PC-9 (cell line): ENCODE measurements around the gene OR51T1. TPM values are rescaled to one million over a fixed set of nuclear protein-coding genes. Genes with fewer than 3 reads are reported as not detected.

Experiments
- BruUV-seq: library from RNA; stranded (reverse); fragments of 400-500 nt; replicated peaks from 2 replicates; lab custom pipeline; 2021; lab: Mats Ljungman, UMichigan
- CTCF ChIA-PET: fragments of 300-600 bp; sonication (Branson Sonifier 250); formaldehyde crosslinking; loops from one replicate; lab custom pipeline; 2022; ENCODE audit warnings: antibody characterized with exemption; lab: Charles Lee
- POLR2A ChIA-PET: fragments of 300-600 bp; sonication (Branson Sonifier 250); formaldehyde crosslinking; loops from one replicate; lab custom pipeline; 2022; ENCODE audit warnings: antibody characterized with exemption; ENCODE audit not compliant: unreplicated experiment; lab: Charles Lee
- DNase-seq, 2 experiments: peaks; one replicate each; pipeline versions ENCODE4 v3.0.0 to v3.0.0-alpha.2; 2015 to 2022; ENCODE audit warnings: mixed read lengths in 1 of 2
- H2AFZ ChIP-seq: fragments of 200-600 bp; sonication (generic); 2 replicates; pipeline ENCODE4 v1.8.1; 2017; ENCODE audit warnings: antibody characterized with exemption
- H3F3A ChIP-seq: fragments of 200-600 bp; sonication (generic); 2 replicates; pipeline ENCODE4 v1.8.1; 2017; ENCODE audit warnings: antibody characterized with exemption, mild to moderate bottlenecking, low read depth; ENCODE audit not compliant: insufficient read depth
- H3K27ac ChIP-seq: fragments of 200-600 bp; sonication (generic); 2 replicates; pipeline ENCODE4 v1.6.1; 2016; ENCODE audit warnings: mixed run types
- H3K27me3 ChIP-seq: fragments of 200-600 bp; sonication (generic); 2 replicates; pipeline ENCODE4 v1.6.1; 2016; ENCODE audit warnings: low read depth, mixed run types; ENCODE audit not compliant: insufficient read depth
- H3K36me3 ChIP-seq: fragments of 200-600 bp; sonication (generic); 2 replicates; pipeline ENCODE4 v1.6.1; 2016; ENCODE audit warnings: low read depth, mixed run types
- H3K4me1 ChIP-seq: fragments of 200-600 bp; sonication (generic); replicated peaks from 2 replicates; pipeline ENCODE4 v1.6.1; 2016; ENCODE audit warnings: mixed run types; ENCODE audit not compliant: insufficient read depth
- H3K4me2 ChIP-seq: fragments of 200-600 bp; sonication (generic); 2 replicates; pipeline ENCODE4 v1.6.1; 2017; ENCODE audit warnings: mixed run types
- H3K4me3 ChIP-seq: fragments of 200-600 bp; sonication (generic); 2 replicates; pipeline ENCODE4 v1.6.1; 2016; ENCODE audit warnings: mixed run types
- H3K79me2 ChIP-seq: fragments of 200-600 bp; sonication (generic); 2 replicates; pipeline ENCODE4 v1.6.1; 2017; ENCODE audit warnings: low read depth, mixed run types
- H3K9me2 ChIP-seq: fragments of 200-600 bp; sonication (generic); 2 replicates; pipeline ENCODE4 v1.8.1; 2017; ENCODE audit warnings: mild to moderate bottlenecking; ENCODE audit not compliant: insufficient read depth
- H3K9me3 ChIP-seq: fragments of 200-600 bp; sonication (generic); 2 replicates; pipeline ENCODE4 v1.8.1; 2016; ENCODE audit warnings: low read depth; ENCODE audit not compliant: insufficient read depth
- H4K20me1 ChIP-seq: fragments of 200-600 bp; sonication (generic); 2 replicates; pipeline ENCODE4 v1.8.1; 2017; ENCODE audit not compliant: insufficient read depth
- EZH2 ChIP-seq: fragments of 200-600 bp; sonication (generic); IDR thresholded peaks from 2 replicates; pipeline ENCODE4 v1.8.0; 2017; ENCODE audit warnings: antibody characterized with exemption, low read depth
- intact Hi-C: fragments of 100-400 bp; cut with micrococcal nuclease; formaldehyde crosslinking; loops from one replicate; pipeline ENCODE4 v1.10.0; 2022; ENCODE audit not compliant: unreplicated experiment
- total RNA-seq: library from RNA; stranded (reverse); gene quantifications from 2 replicates; pipeline ENCODE4 v1.2.3, GENCODE V29; 2021
- TF ChIP-seq, protein P1 (sequence below): fragments of 200-600 bp; sonication (generic); conservative IDR thresholded peaks from 2 replicates; pipeline ENCODE4 v1.6.1; 2017; ENCODE audit warnings: mixed run types, antibody characterized with exemption, mild to moderate bottlenecking, moderate library complexity

Gene OR51T1
- total RNA-seq, 1 experiment from 2014 or later, result not detected

DNA sequence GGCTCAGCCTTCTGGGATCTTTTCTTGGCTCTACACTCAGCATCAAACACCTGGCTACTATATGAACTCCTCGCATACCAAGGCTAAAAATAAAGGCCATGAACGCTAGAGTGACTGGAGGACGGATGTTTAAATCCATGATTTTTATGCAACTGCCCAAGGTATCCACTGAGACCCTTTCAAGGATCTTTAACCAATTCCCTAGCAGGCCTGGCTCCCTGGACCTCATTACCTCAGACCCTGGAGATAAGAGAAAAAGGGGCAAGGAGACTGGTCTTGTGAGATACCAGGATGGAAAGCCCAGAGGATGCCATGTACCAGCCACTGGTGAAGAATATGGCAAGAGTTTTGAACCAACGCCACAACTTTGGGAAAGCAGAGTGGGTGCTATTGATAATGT lies 37.5 kb downstream of the OR51T1 start, which contains the start of gene OR51G2:
Gene OR51G2 (minus strand): TSS at position 101 of the 400 bp plus-strand sequence. CDS start 3,687 bp downstream, outside the sequence.
- no peaks in the 10 kb centered on the region for H3K36me3 ChIP-seq
- no peak within 1 kb of the TSS for H2AFZ ChIP-seq
- DNase-seq, result no peak
- CTCF ChIA-PET, result no interaction called here
- no peaks in the 10 kb centered on the region for H3K4me1 ChIP-seq
- no peak within 1 kb of the TSS for H3K27ac ChIP-seq
- H4K20me1 ChIP-seq, result no peaks in the 10 kb centered on the region
- H3K9me2 ChIP-seq, result no peaks in the 10 kb centered on the region
- no peak for TF ChIP-seq EZH2
- TF ChIP-seq, protein P1, sequence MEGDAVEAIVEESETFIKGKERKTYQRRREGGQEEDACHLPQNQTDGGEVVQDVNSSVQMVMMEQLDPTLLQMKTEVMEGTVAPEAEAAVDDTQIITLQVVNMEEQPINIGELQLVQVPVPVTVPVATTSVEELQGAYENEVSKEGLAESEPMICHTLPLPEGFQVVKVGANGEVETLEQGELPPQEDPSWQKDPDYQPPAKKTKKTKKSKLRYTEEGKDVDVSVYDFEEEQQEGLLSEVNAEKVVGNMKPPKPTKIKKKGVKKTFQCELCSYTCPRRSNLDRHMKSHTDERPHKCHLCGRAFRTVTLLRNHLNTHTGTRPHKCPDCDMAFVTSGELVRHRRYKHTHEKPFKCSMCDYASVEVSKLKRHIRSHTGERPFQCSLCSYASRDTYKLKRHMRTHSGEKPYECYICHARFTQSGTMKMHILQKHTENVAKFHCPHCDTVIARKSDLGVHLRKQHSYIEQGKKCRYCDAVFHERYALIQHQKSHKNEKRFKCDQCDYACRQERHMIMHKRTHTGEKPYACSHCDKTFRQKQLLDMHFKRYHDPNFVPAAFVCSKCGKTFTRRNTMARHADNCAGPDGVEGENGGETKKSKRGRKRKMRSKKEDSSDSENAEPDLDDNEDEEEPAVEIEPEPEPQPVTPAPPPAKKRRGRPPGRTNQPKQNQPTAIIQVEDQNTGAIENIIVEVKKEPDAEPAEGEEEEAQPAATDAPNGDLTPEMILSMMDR, result no peak
- no peaks in the 10 kb centered on the region for H3K27me3 ChIP-seq
- intact Hi-C loops, result no loop called here
- H3K4me3 ChIP-seq, result no peak within 1 kb of the TSS
- BruUV-seq, result no TSS peak
- no peak within 1 kb of the TSS for H3K4me2 ChIP-seq
- H3K79me2 ChIP-seq, result no peaks in the 10 kb centered on the region
- POLR2A ChIA-PET, result no interaction called here
- no peaks in the 10 kb centered on the region for H3F3A ChIP-seq
- H3K9me3 ChIP-seq, result no peaks in the 10 kb centered on the region

DNA sequence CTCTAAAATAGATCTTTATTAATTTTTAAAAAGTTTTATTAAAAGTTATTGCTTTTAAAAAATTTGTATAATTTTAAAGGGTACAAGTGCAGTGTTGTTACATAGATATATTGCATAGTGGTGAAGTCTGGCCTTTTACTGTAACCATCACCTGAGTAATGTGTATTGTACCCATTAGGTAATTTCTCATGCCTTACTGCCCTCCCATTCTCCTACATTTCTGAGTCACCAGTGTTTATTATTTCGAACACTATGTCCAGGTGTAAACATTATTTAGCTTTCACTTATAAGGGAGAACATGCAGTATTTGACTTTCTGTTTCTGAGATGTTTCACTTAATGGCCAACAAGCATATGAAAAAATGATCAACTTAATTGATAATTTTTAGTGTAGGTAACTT lies 40.1 kb downstream of the OR51T1 start:
- H3K27me3 ChIP-seq, result no peaks in the 10 kb centered on the region
- ChIA-PET POLR2A (no interaction called here), CTCF (no interaction called here)
- H3K9me2 ChIP-seq, result no peaks in the 10 kb centered on the region
- H3K4me2 ChIP-seq, result no peak overlapping the region
- DNase-seq, result no peak
- intact Hi-C loops, result no loop called here
- H3K9me3 ChIP-seq, result no peaks in the 10 kb centered on the region
- no peak overlapping the region for H3K27ac ChIP-seq
- TF ChIP-seq, protein P1, result no peak
- no peak for TF ChIP-seq EZH2
- no peak overlapping the region for H2AFZ ChIP-seq
- H3K4me1 ChIP-seq, result no peaks in the 10 kb centered on the region
- no peaks in the 10 kb centered on the region for H3K79me2 ChIP-seq
- H3K4me3 ChIP-seq, result no peak overlapping the region
- H4K20me1 ChIP-seq, result no peaks in the 10 kb centered on the region
- H3K36me3 ChIP-seq, result no peaks in the 10 kb centered on the region
- no TSS peak for BruUV-seq
- H3F3A ChIP-seq, result no peaks in the 10 kb centered on the region

DNA sequence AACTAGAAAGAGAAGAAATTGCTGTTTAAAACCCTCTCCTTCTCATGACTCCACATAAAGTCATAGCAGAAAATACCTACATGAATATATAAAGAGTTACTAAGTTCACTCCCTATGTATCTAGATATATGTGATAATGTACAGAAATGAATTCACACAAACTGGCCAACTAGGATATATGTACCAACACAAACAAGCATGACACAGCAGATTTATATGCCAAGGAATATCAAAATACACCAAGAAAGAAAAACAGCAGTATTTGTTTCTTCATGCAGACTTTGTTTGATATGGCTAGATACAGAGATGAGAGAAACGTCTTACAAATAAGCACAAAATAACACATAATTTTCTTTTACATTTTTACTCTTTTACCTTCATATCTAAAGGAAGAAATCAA lies 40.6 kb downstream of the OR51T1 start:
- ChIA-PET CTCF (no interaction called here), POLR2A (no interaction called here)
- H4K20me1 ChIP-seq, result no peaks in the 10 kb centered on the region
- no peak overlapping the region for H3K4me3 ChIP-seq
- no peak overlapping the region for H2AFZ ChIP-seq
- H3K79me2 ChIP-seq, result no peaks in the 10 kb centered on the region
- no peaks in the 10 kb centered on the region for H3K9me2 ChIP-seq
- H3K4me2 ChIP-seq, result no peak overlapping the region
- no peaks in the 10 kb centered on the region for H3F3A ChIP-seq
- H3K36me3 ChIP-seq, result no peaks in the 10 kb centered on the region
- intact Hi-C loops, result no loop called here
- H3K9me3 ChIP-seq, result no peaks in the 10 kb centered on the region
- TF ChIP-seq, protein P1, result no peak
- no peak for TF ChIP-seq EZH2
- no peaks in the 10 kb centered on the region for H3K4me1 ChIP-seq
- no peak for DNase-seq
- no TSS peak for BruUV-seq
- no peak overlapping the region for H3K27ac ChIP-seq
- H3K27me3 ChIP-seq, result no peaks in the 10 kb centered on the region
